Endothelial cell (in vitro differentiated cells): ENCODE results near the gene HM13. TPM values are rescaled to one million over a fixed set of nuclear protein-coding genes. Genes with fewer than 3 reads are reported as not detected.
"Not testable (repeated sequence)": the region's sequence is repeated elsewhere in the genome, so short reads cannot be mapped to it uniquely, and the experiment has no call there.

Source experiments
- DNase-seq: peaks from one replicate; pipeline ENCODE4 v3.0.0; 2021; ENCODE audit warnings: low spot score
- H3K27ac Mint-ChIP-seq: one replicate; pipeline ENCODE4 v1.8.0; 2021; ENCODE audit warnings: mixed read lengths, inconsistent platforms; ENCODE audit not compliant: unreplicated experiment
- H3K27me3 Mint-ChIP-seq: one replicate; pipeline ENCODE4 v1.8.0; 2021; ENCODE audit warnings: mild to moderate bottlenecking, moderate library complexity, mixed read lengths, inconsistent platforms; ENCODE audit not compliant: unreplicated experiment
- H3K36me3 Mint-ChIP-seq: one replicate; pipeline ENCODE4 v1.8.0; 2021; ENCODE audit warnings: mild to moderate bottlenecking, low read depth, mixed read lengths, inconsistent platforms; ENCODE audit not compliant: unreplicated experiment
- H3K4me1 Mint-ChIP-seq: one replicate; pipeline ENCODE4 v1.8.0; 2021; ENCODE audit warnings: mild to moderate bottlenecking, mixed read lengths, inconsistent platforms; ENCODE audit not compliant: unreplicated experiment
- H3K4me3 Mint-ChIP-seq: one replicate; pipeline ENCODE4 v1.8.0; 2021; ENCODE audit warnings: mild to moderate bottlenecking, mixed read lengths, inconsistent platforms; ENCODE audit not compliant: unreplicated experiment
- H3K9me3 Mint-ChIP-seq: one replicate; pipeline ENCODE4 v1.8.0; 2021; ENCODE audit warnings: mixed read lengths, inconsistent platforms; ENCODE audit not compliant: unreplicated experiment
- CTCF ChIP-seq: fragments of 200-600 bp; sonication (generic); IDR thresholded peaks from one replicate; pipeline ENCODE4 v1.5.0; 2021; ENCODE audit warnings: antibody characterized with exemption; ENCODE audit not compliant: unreplicated experiment
- total RNA-seq: library from RNA; stranded (reverse); fragmentation: NEBNext Ultra II Directional; extraction: Animal tissue kit (Norgen Biotek cat#: 25700); gene quantifications from one replicate; pipeline ENCODE4 v1.2.1, GENCODE V29; 2021; ENCODE audit not compliant: unreplicated experiment

The HM13 gene
- total RNA-seq, 1 donor from 2014 or later: 153 TPM

GRCh38 chr20:31572701-31573554, 58.7 kb downstream of the HM13 start:
- Mint-ChIP-seq H3K4me3 (peak overlapping the region; percentile 83), H3K27me3 (peaks cover 26% of the 10 kb centered on the region), H3K36me3 (peaks cover 8% of the 10 kb centered on the region), H3K9me3 (no peaks in the 10 kb centered on the region), H3K4me1 (peaks cover 27% of the 10 kb centered on the region), H3K27ac (peak overlapping the region; percentile 94)
- peak; percentile 96 for DNase-seq
- no peak for TF ChIP-seq CTCF

GRCh38 chr20:31573555-31574321, 59.5 kb downstream of the HM13 start:
- no peak for TF ChIP-seq CTCF
- Mint-ChIP-seq H3K27ac (peak overlapping the region; percentile 94), H3K4me3 (peak overlapping the region; percentile 83), H3K36me3 (peaks cover 10% of the 10 kb centered on the region), H3K4me1 (peaks cover 25% of the 10 kb centered on the region), H3K9me3 (no peaks in the 10 kb centered on the region), H3K27me3 (peaks cover 24% of the 10 kb centered on the region)
- DNase-seq: no peak

- peaks cover 24% of the 10 kb centered on the region for H3K27me3 Mint-ChIP-seq
- H3K9me3 Mint-ChIP-seq, H3K4me3 Mint-ChIP-seq, DNase-seq, H3K27ac Mint-ChIP-seq: not testable (repeated sequence)
- peaks cover 14% of the 10 kb centered on the region for H3K36me3 Mint-ChIP-seq
- H3K4me1 Mint-ChIP-seq: peaks cover 15% of the 10 kb centered on the region
Measured at GRCh38 chr20:31574986-31575385, 60.7 kb downstream of the HM13 start.

GRCh38 chr20:31576751-31577150, 62.5 kb downstream of the HM13 start:
- peaks cover 19% of the 10 kb centered on the region for H3K4me1 Mint-ChIP-seq
- H3K4me3 Mint-ChIP-seq: no peak overlapping the region
- H3K36me3 Mint-ChIP-seq: peaks cover 14% of the 10 kb centered on the region
- H3K9me3 Mint-ChIP-seq: no peaks in the 10 kb centered on the region
- DNase-seq: no peak
- no peak for TF ChIP-seq CTCF
- H3K27ac Mint-ChIP-seq: no peak overlapping the region
- peaks cover 19% of the 10 kb centered on the region for H3K27me3 Mint-ChIP-seq

GRCh38 chr20:31577194-31577593, 63.0 kb downstream of the HM13 start:
- H3K9me3 Mint-ChIP-seq: no peaks in the 10 kb centered on the region
- no peak for DNase-seq
- H3K36me3 Mint-ChIP-seq: peaks cover 14% of the 10 kb centered on the region
- H3K27me3 Mint-ChIP-seq: peaks cover 17% of the 10 kb centered on the region
- H3K4me3 Mint-ChIP-seq: no peak overlapping the region
- peak overlapping the region; percentile 40 for H3K27ac Mint-ChIP-seq
- TF ChIP-seq CTCF: no peak
- peaks cover 16% of the 10 kb centered on the region for H3K4me1 Mint-ChIP-seq
